BLaER1 treated with 17β-estradiol and CSF1 and Interleukin-3, amounts not matched to agents 10 nM and 100 nM (cell line): Measurements from ENCODE around the gene RANBP3.
"Not testable (repeated sequence)": the region's sequence is repeated elsewhere in the genome, so short reads cannot be mapped to it uniquely, and the experiment has no call there.

ENCODE experiments used
- H3K27ac ChIP-seq, 11 experiments: shearing (Covaris generic); formaldehyde crosslinking; 2 replicates each; pipeline ENCODE4 v1.8.1; 2022
- H3K27me3 ChIP-seq, 11 experiments: shearing (Covaris generic); formaldehyde crosslinking; 2 replicates each; pipeline ENCODE4 v1.8.1; 2022
- H3K36me3 ChIP-seq, 11 experiments: shearing (Covaris generic); formaldehyde crosslinking; 2 replicates each; pipeline ENCODE4 v1.8.1; 2022
- H3K4me1 ChIP-seq, 10 experiments: shearing (Covaris generic); formaldehyde crosslinking; 2 replicates each; pipeline ENCODE4 v1.8.1; 2022
- H3K4me2 ChIP-seq, 11 experiments: shearing (Covaris generic); formaldehyde crosslinking; 2 replicates each; pipeline ENCODE4 v1.8.1; 2022
- H3K4me3 ChIP-seq, 10 experiments: shearing (Covaris generic); formaldehyde crosslinking; 2 replicates each; pipeline ENCODE4 v1.8.1; 2022
- H3K9ac ChIP-seq, 11 experiments: shearing (Covaris generic); formaldehyde crosslinking; 2 replicates each; pipeline ENCODE4 v1.8.1; 2022
- H3K9me3 ChIP-seq, 11 experiments: shearing (Covaris generic); formaldehyde crosslinking; replicated peaks in 1 of 11; 2 replicates each; pipeline ENCODE4 v1.8.1; 2022
- H4K20me1 ChIP-seq, 11 experiments: shearing (Covaris generic); formaldehyde crosslinking; 2 replicates each; pipeline ENCODE4 v1.8.1; 2022
- Cebpa-rat ChIP-seq, 11 experiments: shearing (Covaris generic); IDR thresholded peaks; 2 replicates each; pipeline ENCODE4 v1.8.1; 2022

Gene RANBP3

DNA sequence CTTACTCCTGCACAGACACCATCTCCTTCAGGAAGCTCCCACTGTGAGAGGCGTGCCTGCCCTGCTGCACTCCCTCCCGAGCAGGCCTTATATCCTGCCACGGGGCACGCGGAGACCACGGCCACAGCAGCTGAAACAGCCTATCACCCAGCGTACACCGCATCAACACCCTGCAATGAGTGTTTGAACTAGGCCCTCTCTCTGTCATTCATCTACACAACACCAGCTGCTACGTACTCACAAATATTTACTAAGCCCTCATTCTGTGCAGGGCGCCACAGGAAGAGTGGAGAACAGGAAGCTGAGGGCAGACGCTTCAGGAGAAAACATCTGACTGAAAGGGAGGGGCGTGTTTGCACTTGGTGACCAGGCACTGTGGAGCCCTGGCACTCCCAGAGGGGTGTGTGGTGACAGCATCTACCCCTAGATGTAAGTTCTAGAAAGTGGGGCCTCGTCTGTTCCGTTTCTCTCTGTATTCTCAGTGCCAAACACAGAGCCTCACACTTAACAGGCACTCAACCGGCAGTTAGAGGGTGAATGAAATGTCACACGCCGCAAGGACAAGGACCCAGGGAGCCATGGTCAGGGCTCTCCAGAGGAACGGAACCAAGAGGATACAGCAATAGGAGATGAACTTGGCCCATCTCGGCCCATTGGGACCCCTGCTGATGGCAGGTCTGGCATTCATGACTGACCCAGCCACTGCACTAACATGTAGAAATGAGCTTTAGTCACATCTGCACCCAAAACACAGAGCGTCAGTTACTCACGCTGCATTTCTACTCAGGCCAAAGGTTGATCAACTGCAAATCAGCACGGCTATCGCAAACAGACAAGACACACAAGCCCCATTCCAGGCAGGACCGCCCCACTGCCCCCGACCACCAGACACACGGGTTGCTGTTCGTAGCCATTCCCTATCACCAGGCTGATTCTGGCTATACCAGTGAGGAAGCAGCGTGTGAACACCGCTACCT, 15.7 kb downstream of the RANBP3 start:
- Histone ChIP-seq H3K4me2 (peak overlapping the region; percentile 76 to 96 (median 89)), H3K9ac (peak overlapping the region; percentile 40 to 73 (median 58); a peak in 21 of 22 replicates), H3K4me1 (peaks cover 47 to 96% (median 89%) of the 10 kb centered on the region in 10 experiments), H4K20me1 (peaks cover 86 to 100% (median 97%) of the 10 kb centered on the region in 11 experiments), H3K27ac (peak overlapping the region; percentile 35 to 74 (median 66); a peak in 21 of 22 replicates), H3K36me3 (peaks cover 18 to 65% (median 35%) of the 10 kb centered on the region in 11 experiments; a peak in 21 of 22 replicates), H3K9me3 (no peaks in the 10 kb centered on the region), H3K4me3 (peak overlapping the region in 9 of 10 experiments; percentile 1 to 46 (median 37); a peak in 11 of 20 replicates), H3K27me3 (no peaks in the 10 kb centered on the region)
- TF ChIP-seq Cebpa-rat (IDR thresholded peaks at IDR 0.05), result no peak

DNA sequence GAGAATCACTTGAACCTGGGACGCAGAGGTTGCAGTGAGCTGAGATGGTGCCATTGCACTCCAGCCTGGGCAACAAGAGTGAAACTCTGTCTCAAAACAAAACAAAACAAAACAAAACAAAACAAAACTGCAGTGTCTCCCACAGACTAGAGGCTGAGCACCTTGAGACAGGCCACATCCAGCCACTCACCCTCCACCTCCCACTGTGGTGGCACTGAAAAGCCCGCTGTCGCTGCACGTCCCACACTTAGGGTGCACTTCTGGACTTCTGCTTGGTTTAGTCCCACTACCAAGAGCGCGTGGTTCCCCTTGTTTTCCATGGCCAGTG, 16.3 kb downstream of the RANBP3 start:
- Histone ChIP-seq H4K20me1 (peaks cover 86 to 100% (median 97%) of the 10 kb centered on the region in 11 experiments), H3K4me1 (peaks cover 43 to 94% (median 89%) of the 10 kb centered on the region in 10 experiments), H3K27ac (peak overlapping the region in 10 of 11 experiments; percentile 35 to 74 (median 66); a peak in 20 of 22 replicates), H3K4me3 (peak overlapping the region in 6 of 10 experiments; percentile 0 to 46 (median 38); a peak in 7 of 20 replicates), H3K36me3 (peaks cover 12 to 63% (median 34%) of the 10 kb centered on the region in 11 experiments; a peak in 21 of 22 replicates), H3K9ac (peak overlapping the region; percentile 40 to 73 (median 58); a peak in 20 of 22 replicates), H3K4me2 (peak overlapping the region; percentile 76 to 96 (median 89))
- H3K9me3 ChIP-seq, H3K27me3 ChIP-seq: not testable (repeated sequence)

GRCh38 chr19:5960005-5961001, 17.6 kb downstream of the RANBP3 start:
- H3K27me3 ChIP-seq, result no peaks in the 10 kb centered on the region
- H3K4me2 ChIP-seq, result peak overlapping the region; percentile 76 to 96 (median 89); a peak in 20 of 22 replicates
- no peak overlapping the region for H3K4me3 ChIP-seq
- TF ChIP-seq Cebpa-rat (IDR thresholded peaks at IDR 0.05), result no peak
- H3K4me1 ChIP-seq, result peaks cover 50 to 94% (median 89%) of the 10 kb centered on the region in 10 experiments
- peak overlapping the region in 7 of 11 experiments; percentile 4 to 66 (median 31); a peak in 9 of 22 replicates for H3K9ac ChIP-seq
- H3K36me3 ChIP-seq, result peaks cover 0 to 51% (median 24%) of the 10 kb centered on the region in 11 experiments; a peak in 20 of 22 replicates
- peak overlapping the region in 8 of 11 experiments; percentile 6 to 74 (median 35); a peak in 10 of 22 replicates for H3K27ac ChIP-seq
- H3K9me3 ChIP-seq, result no peaks in the 10 kb centered on the region
- peaks cover 86 to 100% (median 97%) of the 10 kb centered on the region in 11 experiments for H4K20me1 ChIP-seq

GRCh38 chr19:5959260-5960004, 18.5 kb downstream of the RANBP3 start:
- Histone ChIP-seq H3K9ac (peak overlapping the region in 8 of 11 experiments; percentile 4 to 50 (median 16); a peak in 5 of 22 replicates), H4K20me1 (peaks cover 89 to 100% (median 99%) of the 10 kb centered on the region in 11 experiments), H3K4me1 (peaks cover 58 to 95% (median 91%) of the 10 kb centered on the region in 10 experiments)

GRCh38 chr19:5958851-5959122, 19.2 kb downstream of the RANBP3 start:
- H3K4me3 ChIP-seq, result no peak overlapping the region
- peaks cover 0 to 39% (median 20%) of the 10 kb centered on the region in 11 experiments; a peak in 20 of 22 replicates for H3K36me3 ChIP-seq
- no peaks in the 10 kb centered on the region for H3K9me3 ChIP-seq
- no peaks in the 10 kb centered on the region for H3K27me3 ChIP-seq
- H3K27ac ChIP-seq, result peak overlapping the region in 4 of 11 experiments; percentile 6 to 25 (median 16); a peak in 2 of 22 replicates
- TF ChIP-seq Cebpa-rat (IDR thresholded peaks at IDR 0.05), result no peak
- H3K9ac ChIP-seq, result peak overlapping the region in 6 of 11 experiments; percentile 5 to 38 (median 10); a peak in 5 of 22 replicates
- peaks cover 91 to 100% (median 98%) of the 10 kb centered on the region in 11 experiments for H4K20me1 ChIP-seq
- peak overlapping the region in 2 of 11 experiments; percentile 4 to 15; a peak in 2 of 22 replicates for H3K4me2 ChIP-seq
- peaks cover 58 to 95% (median 91%) of the 10 kb centered on the region in 10 experiments for H3K4me1 ChIP-seq

More at GRCh38 chr19:5959260-5960004, 18.5 kb downstream of the RANBP3 start:
- H3K27ac ChIP-seq, result peak overlapping the region in 4 of 11 experiments; percentile 6 to 30 (median 23); a peak in 2 of 22 replicates
- no peak for TF ChIP-seq Cebpa-rat (IDR thresholded peaks at IDR 0.05)
- no peak overlapping the region for H3K4me3 ChIP-seq
- H3K9me3 ChIP-seq, result no peaks in the 10 kb centered on the region
- no peaks in the 10 kb centered on the region for H3K27me3 ChIP-seq
- peaks cover 0 to 45% (median 20%) of the 10 kb centered on the region in 11 experiments; a peak in 20 of 22 replicates for H3K36me3 ChIP-seq
- H3K4me2 ChIP-seq, result peak overlapping the region in 3 of 11 experiments; percentile 15 to 95 (median 89); a peak in 7 of 22 replicates

DNA sequence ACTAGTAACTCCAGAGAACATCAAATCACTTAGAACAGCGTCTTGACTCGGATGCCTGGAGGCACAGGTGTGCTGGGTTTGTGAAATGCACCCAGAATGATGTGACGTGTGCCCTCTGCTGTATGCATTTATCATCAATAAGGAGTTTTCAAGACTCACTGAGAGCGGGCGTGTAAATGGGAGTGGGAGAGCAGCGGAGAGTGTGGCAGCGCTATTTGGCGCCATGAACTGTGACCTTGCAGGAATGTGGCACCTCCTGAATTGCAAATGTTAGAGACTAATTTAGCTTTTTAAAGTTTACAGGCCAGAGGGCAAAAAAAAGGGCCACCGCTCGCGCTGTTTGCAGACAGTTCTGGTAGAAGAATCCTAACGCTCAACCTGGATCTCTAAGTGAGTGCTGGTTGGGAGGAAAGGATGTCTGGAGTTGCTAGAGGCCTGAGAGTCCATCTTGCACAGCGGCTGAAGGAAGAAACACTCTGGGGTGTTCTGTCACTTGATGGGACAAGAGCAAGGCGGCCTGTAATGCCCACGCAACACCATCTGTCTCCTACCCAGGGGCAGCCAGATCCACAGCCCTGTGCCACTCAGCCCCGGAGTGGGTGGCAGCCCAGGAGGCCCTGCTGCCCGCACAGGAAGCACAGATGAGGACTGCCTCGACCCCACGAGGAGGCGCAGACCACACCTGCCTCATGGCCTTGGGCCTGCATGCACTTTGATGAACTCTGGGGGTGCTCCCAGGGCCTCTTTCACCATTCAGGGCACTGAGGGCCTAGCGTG, 19.7 kb downstream of the RANBP3 start:
- H3K4me2 ChIP-seq, result peak overlapping the region in 2 of 11 experiments; percentile 4 to 15; a peak in 3 of 22 replicates
- peaks cover 58 to 95% (median 91%) of the 10 kb centered on the region in 10 experiments for H3K4me1 ChIP-seq
- no peak for TF ChIP-seq Cebpa-rat (IDR thresholded peaks at IDR 0.05)
- H3K27me3 ChIP-seq, result no peaks in the 10 kb centered on the region
- H3K36me3 ChIP-seq, result peaks cover 0 to 39% (median 20%) of the 10 kb centered on the region in 11 experiments; a peak in 20 of 22 replicates
- H4K20me1 ChIP-seq, result peaks cover 92 to 100% (median 98%) of the 10 kb centered on the region in 11 experiments
- H3K9ac ChIP-seq, result peak overlapping the region in 5 of 11 experiments; percentile 5 to 38 (median 12); a peak in 5 of 22 replicates
- H3K4me3 ChIP-seq, result no peak overlapping the region
- H3K27ac ChIP-seq, result peak overlapping the region in 5 of 11 experiments; percentile 4 to 25 (median 12); a peak in 2 of 22 replicates
- no peaks in the 10 kb centered on the region for H3K9me3 ChIP-seq

DNA sequence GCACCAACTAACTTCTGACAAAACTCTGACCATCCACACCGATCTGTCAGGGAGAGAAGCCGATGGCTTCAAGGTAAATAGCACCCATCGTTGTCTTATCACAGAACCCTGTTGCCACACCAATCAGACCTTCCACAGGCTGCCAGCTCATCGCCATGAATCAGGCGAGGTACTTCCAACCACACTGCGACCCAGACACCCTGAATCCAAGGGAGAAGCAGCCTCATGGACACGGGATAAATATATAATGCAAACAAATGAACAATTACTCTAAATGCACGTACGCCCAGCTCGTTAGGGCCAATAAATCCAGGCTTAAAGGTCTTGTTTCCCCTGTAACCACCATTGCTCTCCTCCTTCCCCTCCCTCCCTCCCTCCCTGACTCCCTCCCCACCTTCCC, 20.8 kb downstream of the RANBP3 start:
- Histone ChIP-seq H3K4me2 (peak overlapping the region in 4 of 11 experiments; percentile 2 to 91 (median 53); a peak in 1 of 22 replicates), H3K4me3 (no peak overlapping the region), H3K4me1 (peaks cover 58 to 95% (median 91%) of the 10 kb centered on the region in 10 experiments), H3K27me3 (no peaks in the 10 kb centered on the region), H3K27ac (no peak overlapping the region), H3K9me3 (no peaks in the 10 kb centered on the region), H3K9ac (no peak overlapping the region), H3K36me3 (peaks cover 0 to 39% (median 20%) of the 10 kb centered on the region in 11 experiments; a peak in 20 of 22 replicates), H4K20me1 (peaks cover 95 to 100% (median 98%) of the 10 kb centered on the region in 11 experiments)
- no peak for TF ChIP-seq Cebpa-rat (IDR thresholded peaks at IDR 0.05)
